Activated naive CD4-positive, alpha-beta T cell treated with anti-CD3 and anti-CD28 coated beads, Interleukin-2, amount 50 U/mL, for 72 hours (primary cell): Measurements from ENCODE around the gene AFF1. TPM values are rescaled to one million over a fixed set of nuclear protein-coding genes. Genes with fewer than 3 reads are reported as not detected.
"Not testable (repeated sequence)": the region's sequence is repeated elsewhere in the genome, so short reads cannot be mapped to it uniquely, and the experiment has no call there.

Experiments
- ATAC-seq, 2 donors: fragments of 150-1000 bp; cut with Tn5 transposase; 2 replicates each; pipeline ENCODE4 v1.10.0; 2021; ENCODE audit warnings: mild to moderate bottlenecking in 2 of 2, moderate library complexity in 2 of 2
- DNase-seq, 2 donors: peaks; one replicate each; pipeline ENCODE4 v3.0.0; 2021 to 2022; ENCODE audit warnings: low spot score in 2 of 2
- H3K27ac Mint-ChIP-seq, 2 donors: one replicate each; pipeline ENCODE4 v1.8.0; 2022; ENCODE audit warnings: mild to moderate bottlenecking in 2 of 2, mixed read lengths in 2 of 2
- H3K36me3 Mint-ChIP-seq, 2 donors: one replicate each; pipeline ENCODE4 v1.8.0; 2022; ENCODE audit warnings: mixed read lengths in 2 of 2
- H3K9me3 Mint-ChIP-seq, 2 donors: one replicate each; pipeline ENCODE4 v1.8.0; 2022; ENCODE audit warnings: mixed read lengths in 2 of 2
- total RNA-seq, 2 donors: library from RNA; stranded (reverse); gene quantifications; one replicate each; pipeline ENCODE4 v1.2.3, GENCODE V29; 2022

Gene AFF1
- total RNA-seq, 2 donors from 2014 or later, result 41.5 to 71.7 TPM

- ATAC-seq (no peak), DNase-seq (no peak)
- H3K9me3 Mint-ChIP-seq, result no peaks in the 10 kb centered on the region
- no peak overlapping the region for H3K27ac Mint-ChIP-seq
- peaks cover 0 to 11% of the 10 kb centered on the region in 2 donors for H3K36me3 Mint-ChIP-seq
Measured at GRCh38 chr4:87078987-87079486, 144.2 kb downstream of the AFF1 start.

- no peak for ATAC-seq
- DNase-seq, result no peak
- Mint-ChIP-seq H3K27ac (no peak overlapping the region), H3K9me3 (no peaks in the 10 kb centered on the region), H3K36me3 (peaks cover 5 to 17% of the 10 kb centered on the region in 2 donors)
Measured at GRCh38 chr4:87079967-87080366, 145.2 kb downstream of the AFF1 start.

GRCh38 chr4:87080462-87080861 lies 145.7 kb downstream of the AFF1 start:
- DNase-seq (no peak), ATAC-seq (no peak)
- Mint-ChIP-seq H3K27ac (no peak overlapping the region), H3K9me3 (no peaks in the 10 kb centered on the region), H3K36me3 (peaks cover 5 to 17% of the 10 kb centered on the region in 2 donors)

GRCh38 chr4:87081826-87082225 lies 147.0 kb downstream of the AFF1 start:
- Mint-ChIP-seq H3K27ac (no peak overlapping the region), H3K9me3 (no peaks in the 10 kb centered on the region), H3K36me3 (peaks cover 5 to 17% of the 10 kb centered on the region in 2 donors)
- ATAC-seq (no peak), DNase-seq (no peak)

GRCh38 chr4:87085732-87086131 lies 150.9 kb downstream of the AFF1 start:
- DNase-seq, H3K36me3 Mint-ChIP-seq, H3K27ac Mint-ChIP-seq, ATAC-seq, H3K9me3 Mint-ChIP-seq: not testable (repeated sequence)

- H3K36me3 Mint-ChIP-seq, result peaks cover 5 to 7% of the 10 kb centered on the region in 2 donors
- ATAC-seq (no peak), DNase-seq (no peak)
- no peaks in the 10 kb centered on the region for H3K9me3 Mint-ChIP-seq
- peak overlapping the region; percentile 13 to 63 for H3K27ac Mint-ChIP-seq
Measured at GRCh38 chr4:87086143-87086805, 151.5 kb downstream of the AFF1 start.

- ATAC-seq, result no peak
- H3K27ac Mint-ChIP-seq, result peak overlapping the region in 1 of 2 donors; percentile 13
Measured at GRCh38 chr4:87087015-87087414, 152.2 kb downstream of the AFF1 start.

GRCh38 chr4:87087420-87087819 lies 152.6 kb downstream of the AFF1 start:
- H3K9me3 Mint-ChIP-seq, result no peaks in the 10 kb centered on the region
- H3K36me3 Mint-ChIP-seq, result peaks cover 5 to 8% of the 10 kb centered on the region in 2 donors
- DNase-seq (no peak), ATAC-seq (no peak)
- peak overlapping the region in 1 of 2 donors; percentile 13 for H3K27ac Mint-ChIP-seq

More at GRCh38 chr4:87087015-87087414, 152.2 kb downstream of the AFF1 start:
- Mint-ChIP-seq H3K9me3 (no peaks in the 10 kb centered on the region), H3K36me3 (peaks cover 5 to 7% of the 10 kb centered on the region in 2 donors)
- no peak for DNase-seq

- Mint-ChIP-seq H3K36me3 (peaks cover 5 to 11% of the 10 kb centered on the region in 2 donors), H3K27ac (no peak overlapping the region), H3K9me3 (no peaks in the 10 kb centered on the region)
- no peak for DNase-seq
- ATAC-seq, result no peak
Measured at GRCh38 chr4:87088186-87088585, 153.4 kb downstream of the AFF1 start.

- no peak for DNase-seq
- H3K27ac Mint-ChIP-seq, result no peak overlapping the region
- ATAC-seq, result no peak
Measured at GRCh38 chr4:87089368-87089767, 154.6 kb downstream of the AFF1 start.

GRCh38 chr4:87090305-87090704 lies 155.5 kb downstream of the AFF1 start:
- Mint-ChIP-seq H3K27ac (no peak overlapping the region), H3K9me3 (no peaks in the 10 kb centered on the region), H3K36me3 (peaks cover 0 to 4% of the 10 kb centered on the region in 2 donors)
- DNase-seq (no peak), ATAC-seq (no peak)

More at GRCh38 chr4:87089368-87089767, 154.6 kb downstream of the AFF1 start:
- Mint-ChIP-seq H3K9me3 (no peaks in the 10 kb centered on the region), H3K36me3 (peaks cover 4 to 8% of the 10 kb centered on the region in 2 donors)

GRCh38 chr4:87092389-87093141 lies 157.8 kb downstream of the AFF1 start:
- no peaks in the 10 kb centered on the region for H3K9me3 Mint-ChIP-seq
- peaks cover 0 to 4% of the 10 kb centered on the region in 2 donors for H3K36me3 Mint-ChIP-seq
- ATAC-seq (no peak), DNase-seq (no peak)
- H3K27ac Mint-ChIP-seq, result peak overlapping the region in 1 of 2 donors; percentile 81

GRCh38 chr4:87093443-87094123 lies 158.8 kb downstream of the AFF1 start:
- Mint-ChIP-seq H3K27ac (peak overlapping the region; percentile 81 to 86), H3K36me3 (peaks cover 0 to 4% of the 10 kb centered on the region in 2 donors), H3K9me3 (no peaks in the 10 kb centered on the region)
- ATAC-seq (peak; percentile 86 to 96), DNase-seq (peak in 1 of 2 donors; percentile 27)

- H3K27ac Mint-ChIP-seq, result peak overlapping the region; percentile 17 to 91
- ATAC-seq, result peak; percentile 8 to 74
- no peaks in the 10 kb centered on the region for H3K9me3 Mint-ChIP-seq
- H3K36me3 Mint-ChIP-seq, result peaks cover 0 to 21% of the 10 kb centered on the region in 2 donors
- DNase-seq, result peak in 1 of 2 donors; percentile 23
Measured at GRCh38 chr4:87097075-87097474, 162.3 kb downstream of the AFF1 start.

GRCh38 chr4:87100168-87100567 lies 165.4 kb downstream of the AFF1 start:
- H3K9me3 Mint-ChIP-seq, result no peaks in the 10 kb centered on the region
- H3K36me3 Mint-ChIP-seq, result peaks cover 0 to 30% of the 10 kb centered on the region in 2 donors
- H3K27ac Mint-ChIP-seq, result peak overlapping the region in 1 of 2 donors; percentile 15
- no peak for DNase-seq
- no peak for ATAC-seq

GRCh38 chr4:87101543-87102199 lies 166.9 kb downstream of the AFF1 start:
- Mint-ChIP-seq H3K9me3 (no peaks in the 10 kb centered on the region), H3K36me3 (peaks cover 5 to 35% of the 10 kb centered on the region in 2 donors), H3K27ac (peak overlapping the region in 1 of 2 donors; percentile 72)
- DNase-seq (no peak), ATAC-seq (no peak)
